NCI-H2196 treated with DMSO at 0.1 percent for 48 hours (cell line): ENCODE data around the gene CHTF8.
A peak's percentile ranks its signal among the peaks of the same experiment; 100 is the strongest.
"Not testable (repeated sequence)": the region's sequence is repeated elsewhere in the genome, so short reads cannot be mapped to it uniquely, and the experiment has no call there.

Experiments used
- DNase-seq: peaks from one replicate; lab custom pipeline; 2025; ENCODE audit not compliant: unreplicated experiment; lab: John Stamatoyannopoulos, UW

CHTF8 gene

GRCh38 chr16:69139464-69139863, 7.1 kb upstream of the CHTF8 start:
- not testable (repeated sequence) for DNase-seq

DNA sequence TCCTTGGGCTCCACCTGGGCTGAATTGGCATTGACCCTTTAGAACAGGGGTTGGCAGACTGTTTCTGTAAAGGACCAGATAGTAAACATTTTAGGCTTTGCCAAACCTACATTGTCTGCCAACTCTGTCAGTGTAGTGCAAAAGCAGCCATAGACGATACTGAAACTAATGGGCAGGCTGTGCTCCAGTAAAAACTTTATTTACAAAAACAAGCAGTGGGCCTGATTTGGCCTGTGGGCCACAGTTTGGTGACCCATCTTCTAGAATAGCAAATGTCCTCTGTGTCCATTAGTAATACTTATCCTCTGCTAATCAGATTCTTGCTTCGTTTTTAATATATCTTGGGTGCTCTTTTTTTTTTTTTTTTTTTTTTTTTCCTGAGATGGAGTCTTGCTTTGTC, 6.2 kb upstream of the CHTF8 start:
- no peak for DNase-seq

DNA sequence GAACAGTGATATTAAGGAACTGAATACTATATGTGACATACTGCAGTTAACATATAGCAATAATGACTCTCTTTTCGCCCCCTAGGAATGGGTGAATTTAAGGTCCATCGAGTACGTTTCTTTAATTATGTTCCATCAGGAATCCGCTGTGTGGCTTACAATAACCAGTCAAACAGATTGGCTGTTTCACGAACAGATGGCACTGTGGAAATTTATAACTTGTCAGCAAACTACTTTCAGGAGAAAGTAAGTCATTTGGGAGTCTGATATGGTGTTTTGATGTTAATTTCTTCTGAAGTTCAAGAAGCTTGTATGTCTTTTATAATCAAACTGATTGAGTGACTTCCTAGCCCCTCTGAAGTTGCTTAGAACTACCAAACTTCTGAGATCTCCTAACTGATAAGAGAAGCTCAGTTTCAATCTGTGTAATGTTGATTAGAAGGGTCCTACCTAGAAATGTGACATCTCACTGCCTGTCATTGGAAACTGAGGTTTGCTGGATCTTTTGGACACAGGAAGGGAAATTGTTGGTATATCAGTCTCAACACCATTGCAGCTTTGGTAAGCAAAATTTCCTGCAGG, 1.1 kb upstream of the CHTF8 start:
- no peak for DNase-seq

DNA sequence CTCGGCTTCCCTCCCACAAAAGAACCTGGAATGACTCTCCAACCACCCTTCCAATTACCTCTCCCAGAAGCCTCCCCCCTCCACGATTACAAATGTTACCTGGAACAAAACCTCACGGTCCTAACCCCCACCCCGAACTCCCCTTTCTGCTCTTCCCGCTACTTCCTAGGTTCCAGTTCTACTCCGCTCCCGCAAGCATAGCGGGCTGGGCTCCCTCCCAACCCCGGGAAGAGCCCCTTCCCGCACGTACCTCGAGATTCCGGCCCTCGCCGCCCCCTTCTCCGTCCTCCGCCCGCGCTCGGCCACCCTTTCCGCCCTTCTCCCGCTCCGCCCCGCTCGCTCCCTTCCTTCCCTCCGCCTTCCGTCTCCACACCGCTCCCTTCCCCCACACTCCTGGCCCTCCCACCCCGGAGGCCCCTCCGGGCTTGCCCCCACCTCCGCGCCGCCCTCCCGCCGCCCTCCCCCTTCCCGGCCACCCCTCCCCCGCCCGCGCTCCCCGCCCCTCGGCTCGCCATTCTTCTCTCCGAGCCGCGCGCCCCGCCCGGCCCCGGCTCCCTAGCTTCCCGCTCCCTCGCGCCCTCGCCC, 457 bp downstream of the CHTF8 start:
- DNase-seq, result peak; percentile 48

GRCh38 chr16:69131167-69131838, 1.1 kb downstream of the CHTF8 start:
- no peak for DNase-seq

GRCh38 chr16:69130461-69130860, 1.9 kb downstream of the CHTF8 start:
- no peak for DNase-seq

- DNase-seq, result no peak
Measured at GRCh38 chr16:69127966-69128510, 4.3 kb downstream of the CHTF8 start.

GRCh38 chr16:69126801-69127200, 5.6 kb downstream of the CHTF8 start:
- DNase-seq, result not testable (repeated sequence)

DNA sequence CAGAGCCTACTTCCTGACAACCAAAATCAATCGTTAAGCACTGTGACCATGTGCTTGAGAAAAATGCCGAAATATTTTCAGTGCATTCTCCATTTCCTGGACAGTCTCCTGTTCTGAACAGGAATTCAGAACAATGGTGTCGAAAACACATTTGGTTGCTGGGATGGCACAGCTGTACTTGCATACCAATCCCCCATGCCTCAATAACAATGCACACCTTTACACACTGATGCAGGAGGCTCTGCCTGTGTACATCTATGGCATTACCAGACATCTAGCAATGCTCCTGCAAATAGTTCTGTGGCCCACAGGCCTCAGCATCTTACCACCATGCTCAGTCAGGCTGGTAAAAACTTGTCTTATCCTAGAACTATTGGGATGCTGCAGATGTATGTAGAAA, 6.2 kb downstream of the CHTF8 start:
- no peak for DNase-seq

DNA sequence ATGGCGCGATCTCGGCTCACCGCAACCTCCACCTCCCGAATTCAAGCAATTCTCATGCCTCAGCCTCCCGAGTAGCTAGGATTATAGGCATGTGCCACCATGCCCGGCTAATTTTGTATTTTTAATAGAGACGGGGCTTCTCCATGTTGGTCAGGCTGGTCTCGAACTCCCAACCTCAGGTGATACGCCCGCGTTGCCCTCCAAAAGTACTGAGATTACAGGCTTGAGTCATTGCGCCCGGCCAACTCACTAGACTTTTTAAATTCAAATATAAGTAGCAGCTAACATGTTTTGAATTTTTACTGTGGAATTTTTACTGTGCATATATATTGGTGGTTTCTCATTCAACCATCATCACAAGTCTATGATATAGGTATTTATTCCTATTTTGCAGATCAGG, 7.4 kb downstream of the CHTF8 start:
- not testable (repeated sequence) for DNase-seq

- DNase-seq, result not testable (repeated sequence)
Measured at GRCh38 chr16:69124406-69124805, 8.0 kb downstream of the CHTF8 start.

DNA sequence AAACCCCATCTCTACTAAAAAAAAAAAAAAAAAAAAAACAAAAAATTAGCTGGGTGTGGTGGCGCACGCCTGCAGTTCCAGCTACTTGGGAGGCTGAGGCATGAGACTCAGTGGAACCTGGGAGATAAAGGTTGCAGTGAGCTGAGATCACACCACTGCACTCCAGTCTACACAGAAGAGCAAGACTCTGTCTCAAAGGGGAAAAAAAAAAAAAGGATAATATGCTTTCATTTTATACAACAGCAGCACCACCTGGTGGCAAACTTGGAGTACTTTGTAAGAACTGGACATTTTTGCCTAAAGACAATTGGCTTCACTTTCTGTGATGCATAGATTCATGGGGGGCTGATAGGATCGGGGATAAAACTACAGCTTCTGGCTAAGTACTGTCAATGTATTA, 8.5 kb downstream of the CHTF8 start:
- peak; percentile 18 for DNase-seq

GRCh38 chr16:69120096-69120664, 12.2 kb downstream of the CHTF8 start:
- no peak for DNase-seq

DNA sequence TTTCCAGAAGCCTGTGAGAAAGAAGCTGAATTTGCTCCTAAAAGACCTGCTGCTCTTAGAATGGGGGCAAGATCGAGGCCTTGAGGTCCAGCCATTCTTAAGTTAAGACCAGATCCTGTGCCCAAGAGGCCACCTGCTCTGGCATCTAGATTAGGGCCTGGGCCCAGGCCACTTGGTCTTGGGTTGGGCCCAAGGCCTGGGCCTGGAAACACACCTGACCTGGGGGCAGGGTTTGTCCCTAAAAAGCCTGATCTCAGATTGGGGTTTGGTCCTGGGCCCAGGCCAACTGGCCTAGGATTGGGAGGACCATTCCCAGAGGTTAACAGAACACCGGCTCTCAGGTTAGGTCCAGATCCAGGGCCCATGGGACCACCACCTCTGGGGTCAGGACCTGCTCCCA, 12.9 kb downstream of the CHTF8 start:
- no peak for DNase-seq

DNA sequence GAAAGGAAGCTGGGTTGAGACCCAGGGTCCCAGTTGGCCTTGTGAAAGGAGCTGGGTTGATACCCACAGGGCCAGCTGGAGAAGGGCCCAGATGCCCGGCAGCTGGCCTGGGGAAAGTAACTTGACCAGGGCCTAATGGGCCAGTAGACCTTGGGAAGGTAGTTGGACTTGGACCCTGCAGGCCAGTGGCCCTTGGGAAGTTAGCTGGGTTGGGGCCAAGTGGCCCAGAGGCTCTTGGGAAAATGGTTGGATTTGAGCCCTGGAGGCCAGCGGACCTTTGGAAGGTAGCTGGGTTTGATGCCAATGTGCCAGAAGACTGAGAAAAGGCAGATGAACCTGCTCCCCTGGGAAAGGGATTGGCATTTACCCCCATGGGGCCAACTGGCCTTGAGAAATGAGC, 13.4 kb downstream of the CHTF8 start:
- no peak for DNase-seq

DNA sequence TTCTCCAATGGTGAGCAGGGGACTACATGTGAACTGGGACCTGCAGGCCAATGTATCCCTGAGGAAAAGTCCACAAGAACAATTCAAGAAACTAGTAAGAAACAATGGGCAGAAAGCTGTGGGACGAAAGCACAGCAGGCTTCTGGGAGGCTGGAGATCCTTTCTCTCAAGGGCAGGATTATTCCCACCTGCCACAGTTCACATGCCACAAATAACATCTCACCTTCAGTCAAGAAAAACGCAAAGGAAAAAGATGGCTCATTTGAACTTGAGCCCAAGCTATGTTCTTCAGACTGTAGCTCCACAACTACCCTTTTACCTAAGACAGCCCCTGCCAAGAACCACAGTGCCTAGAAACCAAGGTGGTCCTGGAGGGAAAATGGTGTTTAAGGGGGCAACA, 13.9 kb downstream of the CHTF8 start:
- DNase-seq, result no peak

DNA sequence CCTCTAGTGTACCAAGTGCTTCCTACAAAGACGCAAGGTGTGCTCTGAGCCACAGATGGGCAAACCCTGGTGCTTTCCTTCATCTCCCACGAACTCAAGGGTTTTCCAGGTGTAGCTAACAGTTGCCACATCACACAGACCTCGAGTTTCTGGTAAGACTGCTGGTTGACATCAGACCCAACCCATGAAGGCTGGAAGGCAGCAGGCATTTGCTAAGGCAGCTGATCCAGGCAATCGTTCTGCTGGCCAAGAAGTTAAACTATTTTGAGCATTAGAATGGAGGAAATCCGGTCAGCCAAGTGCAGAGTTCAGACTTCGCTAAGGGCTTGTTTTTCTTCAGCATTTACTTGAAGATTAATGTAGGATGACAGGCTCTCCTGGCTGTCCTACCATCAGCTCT, 15.5 kb downstream of the CHTF8 start:
- no peak for DNase-seq

DNA sequence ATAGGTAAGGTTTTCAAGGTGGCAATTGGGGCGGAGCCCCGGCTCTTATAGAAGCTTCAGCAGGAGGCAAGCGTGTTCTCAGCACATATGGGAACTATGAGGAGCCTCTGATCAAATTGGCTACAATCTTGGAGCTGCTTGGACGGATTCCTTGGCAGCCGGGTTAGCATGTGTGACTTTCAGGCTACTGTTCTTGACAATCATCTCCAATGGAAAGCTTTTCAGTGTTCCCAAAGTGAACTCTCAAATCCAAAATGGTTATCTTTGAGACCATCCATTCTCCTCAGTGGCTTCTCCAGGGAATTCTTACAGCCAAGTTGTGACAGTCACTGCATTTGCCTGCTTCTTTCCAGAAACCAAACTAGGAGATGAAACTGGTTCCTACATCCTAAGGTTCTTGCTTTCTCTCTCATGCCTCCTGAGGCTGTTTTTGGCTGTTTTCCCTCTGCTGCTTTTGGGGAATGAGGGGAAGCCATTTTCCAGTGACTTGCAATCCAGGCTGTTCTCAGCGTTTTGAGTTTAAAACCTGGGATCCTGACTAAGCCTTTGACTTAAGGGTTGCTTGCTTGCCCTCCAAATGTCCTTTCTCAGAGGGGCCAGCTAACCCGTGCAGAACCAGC, 16.0 kb downstream of the CHTF8 start:
- no peak for DNase-seq

DNA sequence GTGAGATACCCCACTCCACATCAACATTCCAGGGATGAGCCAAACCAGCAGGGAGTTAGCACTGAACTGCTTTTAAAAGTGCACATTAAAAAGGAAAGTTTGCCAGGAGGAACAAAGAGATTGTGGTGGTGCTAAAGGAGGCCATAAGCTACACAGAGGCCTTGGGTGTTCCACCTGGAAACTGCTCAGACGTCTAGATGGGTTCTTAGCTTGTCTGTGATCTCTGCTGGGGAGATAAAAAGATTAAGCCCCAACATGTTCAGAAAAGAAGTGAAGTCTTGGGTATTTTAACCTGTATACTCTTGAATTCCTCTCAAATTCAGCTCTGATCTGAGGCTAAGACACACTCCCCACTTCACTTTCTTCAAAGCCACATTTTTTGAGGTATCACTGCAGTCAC, 16.6 kb downstream of the CHTF8 start:
- no peak for DNase-seq

GRCh38 chr16:69115361-69115760, 17.0 kb downstream of the CHTF8 start:
- no peak for DNase-seq

DNA sequence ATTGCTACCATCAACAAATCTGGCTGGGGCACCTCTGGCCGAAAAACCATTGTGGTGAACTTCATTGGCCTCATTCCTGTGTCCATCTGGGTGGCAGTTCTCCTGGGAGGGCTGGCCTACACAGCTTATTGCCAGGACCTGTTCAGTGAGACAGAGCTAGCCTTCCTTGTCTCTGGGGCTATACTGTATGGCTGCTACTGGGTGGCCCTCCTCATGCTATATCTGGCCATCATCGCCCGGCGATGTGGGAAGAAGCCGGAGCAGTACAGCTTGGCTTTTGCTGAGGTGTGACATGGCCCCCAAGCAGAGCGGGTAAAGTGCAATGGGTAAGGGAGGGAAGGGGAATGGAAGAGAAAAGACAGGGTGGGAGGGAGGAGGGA, 17.4 kb downstream of the CHTF8 start:
- no peak for DNase-seq
